ENCODE measurements around the gene MRPL18. TPM values are rescaled to one million over a fixed set of nuclear protein-coding genes. Genes with fewer than 3 reads are reported as not detected.

MRPL18 gene
- total and polyA plus RNA-seq, 9 of the 15 experiments (the other 6 are each of a cell fraction or from before 2014, with no cell fraction given), result 149 to 456 (median 196) TPM

- TF ChIP-seq, protein P1, sequence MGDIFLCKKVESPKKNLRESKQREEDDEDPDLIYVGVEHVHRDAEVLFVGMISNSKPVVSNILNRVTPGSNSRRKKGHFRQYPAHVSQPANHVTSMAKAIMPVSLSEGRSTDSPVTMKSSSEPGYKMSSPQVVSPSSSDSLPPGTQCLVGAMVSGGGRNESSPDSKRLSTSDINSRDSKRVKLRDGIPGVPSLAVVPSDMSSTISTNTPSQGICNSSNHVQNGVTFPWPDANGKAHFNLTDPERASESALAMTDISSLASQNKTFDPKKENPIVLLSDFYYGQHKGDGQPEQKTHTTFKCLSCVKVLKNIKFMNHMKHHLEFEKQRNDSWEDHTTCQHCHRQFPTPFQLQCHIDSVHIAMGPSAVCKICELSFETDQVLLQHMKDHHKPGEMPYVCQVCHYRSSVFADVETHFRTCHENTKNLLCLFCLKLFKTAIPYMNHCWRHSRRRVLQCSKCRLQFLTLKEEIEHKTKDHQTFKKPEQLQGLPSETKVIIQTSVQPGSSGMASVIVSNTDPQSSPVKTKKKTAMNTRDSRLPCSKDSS (IDR thresholded peaks at IDR 0.05; ENCODE audit: low read depth, partially characterized antibody), result no peak
- peak; percentile 86 for TF ChIP-seq MYC (IDR thresholded peaks at IDR 0.05; ENCODE audit: low read depth, low read length)
- peak; percentile 86; the same call in 1 of the 2 replicates for TF ChIP-seq MYC (CRISPR knock-in tag; IDR thresholded peaks at IDR 0.05; ENCODE audit: borderline replicate concordance, low read depth)
- no peak for TF ChIP-seq NELFE (IDR thresholded peaks at IDR 0.05; ENCODE audit: insufficient read depth, insufficient read length)
- TF ChIP-seq KLF10 (CRISPR knock-in tag; IDR thresholded peaks at IDR 0.05), result no peak
- TF ChIP-seq NONO (IDR thresholded peaks at IDR 0.05; ENCODE audit: low read depth in 2 of 2, low read length in 1 of 2), result no peak
- TF ChIP-seq MEIS2 (IDR thresholded peaks at IDR 0.05; ENCODE audit: partially characterized antibody), result peak; percentile 94
- TF ChIP-seq TSC22D4 (tag; IDR thresholded peaks at IDR 0.05), result no peak
- no peak for TF ChIP-seq SNRNP70 (optimal IDR thresholded peaks at IDR 0.05; ENCODE audit: low read depth, low read length)
- TF ChIP-seq TAF1 (IDR thresholded peaks at IDR 0.05; ENCODE audit: control insufficient read depth, extremely low read depth, insufficient read depth, low read length, severe bottlenecking), result peak; percentile 63
- TF ChIP-seq FOXP1 (CRISPR knock-in tag; IDR thresholded peaks at IDR 0.05), result 0 out of 2 replicates have a peak, but pooled peaks have one; percentile 75
- TF ChIP-seq NEUROD1 (IDR thresholded peaks at IDR 0.05; ENCODE audit: borderline replicate concordance, low read depth, low read length, partially characterized antibody), result peak; percentile 96
- no peak for TF ChIP-seq RAD21 (CRISPR knock-in tag; conservative IDR thresholded peaks at IDR 0.05 in 1 of 2, IDR thresholded peaks at IDR 0.05 in 1 of 2)
- TF ChIP-seq SLC30A9 (CRISPR knock-in tag; IDR thresholded peaks at IDR 0.05), result no peak
- TF ChIP-seq NR2C2 (CRISPR knock-in tag; IDR thresholded peaks at IDR 0.05), result no peak
- TF ChIP-seq NR2C2 (tag; IDR thresholded peaks at IDR 0.05), result peak; percentile 40
- TF ChIP-seq MNT (conservative IDR thresholded peaks at IDR 0.05), result peak; percentile 72 to 91
- TF ChIP-seq, protein P2, sequence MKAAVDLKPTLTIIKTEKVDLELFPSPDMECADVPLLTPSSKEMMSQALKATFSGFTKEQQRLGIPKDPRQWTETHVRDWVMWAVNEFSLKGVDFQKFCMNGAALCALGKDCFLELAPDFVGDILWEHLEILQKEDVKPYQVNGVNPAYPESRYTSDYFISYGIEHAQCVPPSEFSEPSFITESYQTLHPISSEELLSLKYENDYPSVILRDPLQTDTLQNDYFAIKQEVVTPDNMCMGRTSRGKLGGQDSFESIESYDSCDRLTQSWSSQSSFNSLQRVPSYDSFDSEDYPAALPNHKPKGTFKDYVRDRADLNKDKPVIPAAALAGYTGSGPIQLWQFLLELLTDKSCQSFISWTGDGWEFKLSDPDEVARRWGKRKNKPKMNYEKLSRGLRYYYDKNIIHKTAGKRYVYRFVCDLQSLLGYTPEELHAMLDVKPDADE (conservative IDR thresholded peaks at IDR 0.05; ENCODE audit: control insufficient read depth, low read depth, low read length), result peak; percentile 68
- TF ChIP-seq, protein P3, sequence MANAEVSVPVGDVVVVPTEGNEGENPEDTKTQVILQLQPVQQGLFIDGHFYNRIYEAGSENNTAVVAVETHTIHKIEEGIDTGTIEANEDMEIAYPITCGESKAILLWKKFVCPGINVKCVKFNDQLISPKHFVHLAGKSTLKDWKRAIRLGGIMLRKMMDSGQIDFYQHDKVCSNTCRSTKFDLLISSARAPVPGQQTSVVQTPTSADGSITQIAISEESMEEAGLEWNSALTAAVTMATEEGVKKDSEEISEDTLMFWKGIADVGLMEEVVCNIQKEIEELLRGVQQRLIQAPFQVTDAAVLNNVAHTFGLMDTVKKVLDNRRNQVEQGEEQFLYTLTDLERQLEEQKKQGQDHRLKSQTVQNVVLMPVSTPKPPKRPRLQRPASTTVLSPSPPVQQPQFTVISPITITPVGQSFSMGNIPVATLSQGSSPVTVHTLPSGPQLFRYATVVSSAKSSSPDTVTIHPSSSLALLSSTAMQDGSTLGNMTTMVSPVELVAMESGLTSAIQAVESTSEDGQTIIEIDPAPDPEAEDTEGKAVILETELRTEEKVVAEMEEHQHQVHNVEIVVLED (CRISPR knock-in tag; IDR thresholded peaks at IDR 0.05), result 0 out of 2 replicates have a peak, but pooled peaks have one; percentile 12
- TF ChIP-seq ZFP1 (CRISPR knock-in tag; IDR thresholded peaks at IDR 0.05), result no peak
Measured at GRCh38 chr6:159761873-159762680, 28.2 kb upstream of the MRPL18 start, which contains the start of gene ACAT2 (continued).

All from K562 (cell line).